ENCODE data around the gene FSD1. TPM values are rescaled to one million over a fixed set of nuclear protein-coding genes. Genes with fewer than 3 reads are reported as not detected.

The FSD1 gene
- total RNA-seq, 4 donors from 2014 or later, result 0.67 TPM; not detected in 3

GRCh38 chr19:4342615-4343369 lies 38.4 kb downstream of the FSD1 start:
- Histone ChIP-seq H3K4me3 (peak overlapping the region; percentile 48 to 93), H3K27ac (peak overlapping the region; percentile 86 to 98 (median 95)), H3K36me3 (peaks cover 0 to 22% of the 10 kb centered on the region in 2 donors), H3K4me1 (peaks cover 0 to 28% (median 10%) of the 10 kb centered on the region in 3 donors), H3K9me3 (no peaks in the 10 kb centered on the region), H3K27me3 (no peaks in the 10 kb centered on the region)
- TF ChIP-seq POLR2AphosphoS5 (IDR thresholded peaks at IDR 0.05), result peak; percentile 83
- no peak for TF ChIP-seq EP300 (IDR thresholded peaks at IDR 0.05)
- TF ChIP-seq POLR2A (IDR thresholded peaks at IDR 0.05), result peak; percentile 83 to 88
- TF ChIP-seq, protein P1, sequence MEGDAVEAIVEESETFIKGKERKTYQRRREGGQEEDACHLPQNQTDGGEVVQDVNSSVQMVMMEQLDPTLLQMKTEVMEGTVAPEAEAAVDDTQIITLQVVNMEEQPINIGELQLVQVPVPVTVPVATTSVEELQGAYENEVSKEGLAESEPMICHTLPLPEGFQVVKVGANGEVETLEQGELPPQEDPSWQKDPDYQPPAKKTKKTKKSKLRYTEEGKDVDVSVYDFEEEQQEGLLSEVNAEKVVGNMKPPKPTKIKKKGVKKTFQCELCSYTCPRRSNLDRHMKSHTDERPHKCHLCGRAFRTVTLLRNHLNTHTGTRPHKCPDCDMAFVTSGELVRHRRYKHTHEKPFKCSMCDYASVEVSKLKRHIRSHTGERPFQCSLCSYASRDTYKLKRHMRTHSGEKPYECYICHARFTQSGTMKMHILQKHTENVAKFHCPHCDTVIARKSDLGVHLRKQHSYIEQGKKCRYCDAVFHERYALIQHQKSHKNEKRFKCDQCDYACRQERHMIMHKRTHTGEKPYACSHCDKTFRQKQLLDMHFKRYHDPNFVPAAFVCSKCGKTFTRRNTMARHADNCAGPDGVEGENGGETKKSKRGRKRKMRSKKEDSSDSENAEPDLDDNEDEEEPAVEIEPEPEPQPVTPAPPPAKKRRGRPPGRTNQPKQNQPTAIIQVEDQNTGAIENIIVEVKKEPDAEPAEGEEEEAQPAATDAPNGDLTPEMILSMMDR (IDR thresholded peaks at IDR 0.05), result peak in 1 of 4 experiments; percentile 23
- ATAC-seq, result peak; percentile 95
- WGBS, 2 donors (ENCODE audit: low coverage in 1 of 2), result 0 to 2% methylated on average over 4 to 11 of the region's 39 CpGs

DNA sequence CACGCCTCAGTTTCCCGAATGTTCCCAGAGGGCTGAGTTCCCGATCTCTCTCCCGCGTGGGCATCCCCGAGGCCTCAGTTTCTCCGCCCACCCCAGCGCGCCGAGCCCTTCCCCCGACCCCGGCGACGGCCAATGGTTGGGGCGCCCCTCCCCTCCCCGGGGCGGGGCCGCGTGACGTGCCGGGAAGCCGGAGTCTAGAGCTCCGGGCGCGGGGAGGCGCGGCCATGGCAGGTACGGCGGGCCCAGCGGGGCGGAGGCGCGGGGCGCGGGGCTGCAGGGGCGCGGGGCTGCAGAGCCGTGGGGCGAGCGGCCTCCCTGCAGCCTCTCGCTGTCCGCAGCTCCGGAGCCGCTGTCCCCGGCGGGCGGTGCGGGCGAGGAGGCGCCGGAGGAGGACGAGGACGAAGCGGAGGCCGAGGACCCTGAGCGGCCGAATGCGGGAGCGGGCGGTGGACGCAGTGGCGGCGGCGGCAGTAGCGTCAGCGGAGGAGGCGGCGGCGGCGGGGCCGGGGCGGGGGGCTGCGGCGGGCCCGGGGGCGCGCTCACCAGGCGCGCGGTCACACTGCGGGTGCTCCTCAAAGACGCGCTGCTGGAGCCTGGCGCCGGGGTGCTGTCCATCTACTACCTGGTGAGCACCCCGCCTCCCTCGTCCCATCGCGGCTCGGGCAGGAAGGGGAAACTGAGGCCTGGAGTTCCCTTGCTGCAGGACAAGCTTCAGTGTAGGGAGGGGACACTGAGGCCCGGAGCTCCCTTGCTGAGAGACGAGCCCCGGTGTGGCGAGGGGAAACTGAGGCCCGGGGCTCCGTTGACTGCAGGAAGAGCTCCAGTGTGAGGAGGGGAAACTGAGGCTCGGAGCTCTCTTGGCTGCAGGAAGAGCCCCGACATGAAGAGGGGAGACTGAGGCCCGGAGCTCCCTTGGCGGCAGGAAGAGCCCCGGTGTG lies 39.2 kb downstream of the FSD1 start, which contains the start of gene MPND:
MPND (plus strand) TSS at position 193 of the 938 bp plus-strand sequence; CDS start at position 225, 32 bp downstream.
- Histone ChIP-seq H3K27me3 (no peaks in the 10 kb centered on the region), H3K27ac (peak within 1 kb of the TSS; percentile 86 to 98 (median 95)), H3K9me3 (no peaks in the 10 kb centered on the region), H3K4me1 (peaks cover 0 to 20% (median 10%) of the 10 kb centered on the region in 3 donors), H3K4me3 (peak within 1 kb of the TSS; percentile 48 to 93), H3K36me3 (peaks cover 0 to 28% of the 10 kb centered on the region in 2 donors)
- ATAC-seq, result peak; percentile 85
- 17% methylated on average over 1 of the region's 101 CpGs; no CpG with 5 or more reads in 1 of the 2 donors for WGBS, 2 donors (ENCODE audit: low coverage in 1 of 2)
- TF ChIP-seq POLR2A (IDR thresholded peaks at IDR 0.05) (peak in 1 of 2 donors; percentile 33), POLR2AphosphoS5 (IDR thresholded peaks at IDR 0.05) (no peak)

DNA sequence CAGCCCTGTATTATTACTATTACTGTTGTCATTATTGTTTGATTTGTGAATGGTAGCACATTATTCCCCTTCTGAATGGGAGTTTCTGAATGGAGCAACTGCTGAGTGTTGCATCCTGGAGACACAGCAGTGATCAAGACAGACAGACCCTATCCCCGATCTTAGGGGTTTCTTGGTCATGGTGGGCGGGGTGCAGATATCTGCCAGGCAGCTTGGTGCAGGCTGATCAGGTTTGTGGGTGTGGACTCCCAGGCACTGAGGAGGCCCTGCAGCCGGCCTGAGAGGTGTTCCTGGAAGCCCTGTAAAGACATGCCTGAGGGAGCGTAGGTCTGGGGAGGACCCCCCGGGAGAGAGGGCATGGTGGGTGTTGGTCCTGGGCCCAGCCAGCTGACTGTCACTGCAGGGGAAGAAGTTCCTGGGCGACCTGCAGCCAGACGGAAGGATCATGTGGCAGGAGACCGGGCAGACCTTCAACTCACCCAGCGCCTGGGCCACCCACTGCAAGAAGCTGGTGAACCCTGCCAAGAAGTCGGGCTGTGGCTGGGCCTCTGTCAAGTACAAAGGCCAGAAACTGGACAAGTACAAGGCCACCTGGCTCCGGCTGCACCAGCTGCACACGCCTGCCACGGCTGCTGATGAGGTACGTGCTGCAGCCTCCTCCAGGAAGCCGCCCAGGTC lies 41.1 kb downstream of the FSD1 start:
- no peaks in the 10 kb centered on the region for H3K27me3 ChIP-seq
- no peaks in the 10 kb centered on the region for H3K9me3 ChIP-seq
- no CpG with 5 or more reads among the region's 15 CpGs for WGBS, 2 donors (ENCODE audit: low coverage in 1 of 2)
- ATAC-seq, result no peak
- H3K4me3 ChIP-seq, result no peak overlapping the region
- TF ChIP-seq, protein P1 (IDR thresholded peaks at IDR 0.05), result no peak
- TF ChIP-seq EP300 (IDR thresholded peaks at IDR 0.05) (no peak), POLR2AphosphoS5 (IDR thresholded peaks at IDR 0.05) (no peak), POLR2A (IDR thresholded peaks at IDR 0.05) (no peak)
- no peak overlapping the region for H3K27ac ChIP-seq
- H3K36me3 ChIP-seq, result peaks cover 0 to 34% of the 10 kb centered on the region in 2 donors
- peaks cover 0 to 16% (median 10%) of the 10 kb centered on the region in 3 donors for H3K4me1 ChIP-seq

- no peak for ATAC-seq
- WGBS, 2 donors (ENCODE audit: low coverage in 1 of 2), result 88 to 96% methylated on average over 4 to 5 of the region's 6 CpGs
- Histone ChIP-seq H3K27ac (no peak overlapping the region), H3K36me3 (peaks cover 0 to 34% of the 10 kb centered on the region in 2 donors), H3K4me3 (no peak overlapping the region), H3K4me1 (peaks cover 0 to 16% (median 10%) of the 10 kb centered on the region in 3 donors), H3K27me3 (no peaks in the 10 kb centered on the region), H3K9me3 (no peaks in the 10 kb centered on the region)
- TF ChIP-seq EP300 (IDR thresholded peaks at IDR 0.05), result no peak
- TF ChIP-seq, protein P1 (IDR thresholded peaks at IDR 0.05), result no peak
- no peak for TF ChIP-seq POLR2A (IDR thresholded peaks at IDR 0.05)
- TF ChIP-seq POLR2AphosphoS5 (IDR thresholded peaks at IDR 0.05), result no peak
Measured at GRCh38 chr19:4346020-4346383, 41.6 kb downstream of the FSD1 start.
